PFSK-1 (cell line): ENCODE data around the gene OTOP3.

ENCODE experiments used
- FOXP2 ChIP-seq: optimal IDR thresholded peaks from 2 replicates; pipeline ENCODE3; 2011; ENCODE audit warnings: borderline replicate concordance, control low read depth, inconsistent platforms; ENCODE audit not compliant: insufficient read depth; ENCODE audit errors: extremely low read length, extremely low read depth
- POLR2AphosphoS5 ChIP-seq: IDR thresholded peaks from 2 replicates; pipeline ENCODE4 v1.6.1; 2012; ENCODE audit warnings: low read depth, mild to moderate bottlenecking, control low read depth, low read length, moderate library complexity
- SIN3A ChIP-seq: IDR thresholded peaks from 2 replicates; pipeline ENCODE4 v1.6.1; 2012; ENCODE audit warnings: mild to moderate bottlenecking, low read length, moderate library complexity, borderline replicate concordance; ENCODE audit not compliant: insufficient read depth
- TAF1 ChIP-seq: IDR thresholded peaks from 2 replicates; pipeline ENCODE4 v1.6.1; 2012; ENCODE audit warnings: low read length, control low read depth, borderline replicate concordance; ENCODE audit not compliant: insufficient read depth
- TF ChIP-seq, protein P1 (sequence below), 2 experiments: IDR thresholded peaks; 2 replicates each; pipeline versions ENCODE4 v1.6.1 to v1.8.0; 2011 to 2012; ENCODE audit warnings: low read depth in 2 of 2, low read length in 2 of 2, control low read depth in 1 of 2, inconsistent platforms in 1 of 2, mild to moderate bottlenecking in 1 of 2, moderate library complexity in 1 of 2; ENCODE audit not compliant: insufficient read depth in 1 of 2

DNA sequence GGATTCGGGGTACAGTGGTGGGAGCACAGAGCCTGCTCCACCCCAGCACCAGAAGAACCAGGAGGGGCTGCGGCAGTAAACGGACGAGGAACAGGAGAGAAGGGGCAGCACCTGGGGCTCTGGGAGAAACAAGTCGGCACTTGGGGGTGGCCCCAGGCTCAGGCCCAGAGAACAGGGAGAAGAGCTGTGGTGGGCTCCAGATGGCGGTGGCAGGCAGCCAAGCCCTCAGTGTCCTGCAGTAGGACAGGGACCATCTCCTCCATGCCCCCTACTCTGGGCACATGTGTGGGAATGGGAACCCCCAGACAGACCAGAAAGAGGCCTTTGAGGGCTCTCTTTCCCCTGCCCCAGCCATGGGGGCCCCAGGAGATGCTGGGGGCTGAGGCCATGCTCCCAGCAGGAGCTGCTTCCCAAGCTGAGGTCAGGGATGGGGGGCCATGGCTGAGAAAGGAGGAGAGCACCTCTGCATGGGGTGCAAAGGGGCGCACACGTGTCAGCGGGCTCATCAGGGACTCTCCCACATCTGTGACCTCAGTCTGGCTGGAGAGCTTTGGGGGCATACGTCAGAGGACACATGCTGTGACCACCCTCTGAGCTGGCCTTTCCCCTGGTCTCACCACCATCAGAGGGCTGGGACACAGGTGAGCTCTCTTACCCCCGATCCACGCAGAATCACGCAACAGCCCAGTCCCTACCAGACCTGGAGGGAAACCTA is 19.4 kb upstream of the OTOP3 start:
- no peak for TF ChIP-seq TAF1
- TF ChIP-seq, protein P1, sequence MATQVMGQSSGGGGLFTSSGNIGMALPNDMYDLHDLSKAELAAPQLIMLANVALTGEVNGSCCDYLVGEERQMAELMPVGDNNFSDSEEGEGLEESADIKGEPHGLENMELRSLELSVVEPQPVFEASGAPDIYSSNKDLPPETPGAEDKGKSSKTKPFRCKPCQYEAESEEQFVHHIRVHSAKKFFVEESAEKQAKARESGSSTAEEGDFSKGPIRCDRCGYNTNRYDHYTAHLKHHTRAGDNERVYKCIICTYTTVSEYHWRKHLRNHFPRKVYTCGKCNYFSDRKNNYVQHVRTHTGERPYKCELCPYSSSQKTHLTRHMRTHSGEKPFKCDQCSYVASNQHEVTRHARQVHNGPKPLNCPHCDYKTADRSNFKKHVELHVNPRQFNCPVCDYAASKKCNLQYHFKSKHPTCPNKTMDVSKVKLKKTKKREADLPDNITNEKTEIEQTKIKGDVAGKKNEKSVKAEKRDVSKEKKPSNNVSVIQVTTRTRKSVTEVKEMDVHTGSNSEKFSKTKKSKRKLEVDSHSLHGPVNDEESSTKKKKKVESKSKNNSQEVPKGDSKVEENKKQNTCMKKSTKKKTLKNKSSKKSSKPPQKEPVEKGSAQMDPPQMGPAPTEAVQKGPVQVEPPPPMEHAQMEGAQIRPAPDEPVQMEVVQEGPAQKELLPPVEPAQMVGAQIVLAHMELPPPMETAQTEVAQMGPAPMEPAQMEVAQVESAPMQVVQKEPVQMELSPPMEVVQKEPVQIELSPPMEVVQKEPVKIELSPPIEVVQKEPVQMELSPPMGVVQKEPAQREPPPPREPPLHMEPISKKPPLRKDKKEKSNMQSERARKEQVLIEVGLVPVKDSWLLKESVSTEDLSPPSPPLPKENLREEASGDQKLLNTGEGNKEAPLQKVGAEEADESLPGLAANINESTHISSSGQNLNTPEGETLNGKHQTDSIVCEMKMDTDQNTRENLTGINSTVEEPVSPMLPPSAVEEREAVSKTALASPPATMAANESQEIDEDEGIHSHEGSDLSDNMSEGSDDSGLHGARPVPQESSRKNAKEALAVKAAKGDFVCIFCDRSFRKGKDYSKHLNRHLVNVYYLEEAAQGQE (IDR thresholded peaks at IDR 0.05; ENCODE audit: insufficient read depth in 1 of 2, low read depth in 2 of 2, low read length in 2 of 2), result no peak
- no peak for TF ChIP-seq POLR2AphosphoS5
- TF ChIP-seq FOXP2, result no peak
- TF ChIP-seq SIN3A, result no peak
